Trophoblast cell (in vitro differentiated cells and primary cell): ENCODE results near the gene NRCAM.

Source experiments
- DNase-seq, 2 donors: peaks; one replicate each; pipeline ENCODE4 v3.0.0-alpha.2; 2016
- H2AFZ ChIP-seq: 2 replicates; pipeline ENCODE4 v1.6.1; 2013; ENCODE audit warnings: low read length, moderate library complexity, mild to moderate bottlenecking; ENCODE audit not compliant: insufficient read depth, poor library complexity
- H2AK5ac ChIP-seq: 2 replicates; pipeline ENCODE4 v1.6.1; 2013; ENCODE audit warnings: mild to moderate bottlenecking, low read length
- H2BK120ac ChIP-seq: 2 replicates; pipeline ENCODE4 v1.6.1; 2013; ENCODE audit warnings: low read length, mild to moderate bottlenecking, moderate library complexity; ENCODE audit not compliant: insufficient read depth, poor library complexity
- H2BK12ac ChIP-seq: 2 replicates; pipeline ENCODE4 v1.6.1; 2013; ENCODE audit warnings: mild to moderate bottlenecking, low read length, moderate library complexity
- H2BK5ac ChIP-seq: 2 replicates; pipeline ENCODE4 v1.6.1; 2013; ENCODE audit warnings: low read length, low read depth, moderate library complexity, mild to moderate bottlenecking; ENCODE audit not compliant: poor library complexity
- H3K14ac ChIP-seq: 2 replicates; pipeline ENCODE4 v1.6.1; 2013; ENCODE audit warnings: mild to moderate bottlenecking, low read length
- H3K18ac ChIP-seq: 2 replicates; pipeline ENCODE4 v1.6.1; 2013; ENCODE audit warnings: mild to moderate bottlenecking, low read length
- H3K23ac ChIP-seq: 2 replicates; pipeline ENCODE4 v1.6.1; 2013; ENCODE audit warnings: low read length
- H3K27ac ChIP-seq: 2 replicates; pipeline ENCODE4 v1.5.1; 2013; ENCODE audit warnings: low read depth, mild to moderate bottlenecking, inconsistent platforms, low read length, moderate library complexity
- H3K27me3 ChIP-seq: 2 replicates; pipeline ENCODE4 v1.6.1; 2013; ENCODE audit warnings: inconsistent platforms, mild to moderate bottlenecking, low read length, moderate library complexity; ENCODE audit not compliant: insufficient read depth
- H3K36me3 ChIP-seq, 2 experiments: 1 replicate in 1 of 2; 2 replicates in 1 of 2; pipeline ENCODE4 v1.6.1; 2013; ENCODE audit warnings: low read length in 2 of 2, mild to moderate bottlenecking in 2 of 2, moderate library complexity in 1 of 2; ENCODE audit not compliant: insufficient read depth in 2 of 2, control insufficient read depth in 1 of 2
- H3K4ac ChIP-seq: 2 replicates; pipeline ENCODE4 v1.6.1; 2013; ENCODE audit warnings: low read depth, mild to moderate bottlenecking, low read length, moderate library complexity
- H3K4me1 ChIP-seq, 2 experiments: 1 replicate in 1 of 2; 2 replicates in 1 of 2; pipeline ENCODE4 v1.6.1; 2013; ENCODE audit warnings: low read length in 2 of 2, mild to moderate bottlenecking in 2 of 2, moderate library complexity in 1 of 2; ENCODE audit not compliant: insufficient read depth in 2 of 2, control insufficient read depth in 1 of 2
- H3K4me2 ChIP-seq: 2 replicates; pipeline ENCODE4 v1.6.1; 2013; ENCODE audit warnings: inconsistent platforms, mild to moderate bottlenecking, low read length, moderate library complexity
- H3K4me3 ChIP-seq: 2 replicates; pipeline ENCODE4 v1.5.1; 2013; ENCODE audit warnings: mild to moderate bottlenecking, low read depth, low read length, inconsistent platforms
- H3K79me1 ChIP-seq: one replicate; pipeline ENCODE4 v1.6.1; 2013; ENCODE audit warnings: low read length
- H3K79me2 ChIP-seq: 2 replicates; pipeline ENCODE4 v1.6.1; 2013; ENCODE audit warnings: low read length, mild to moderate bottlenecking; ENCODE audit not compliant: control insufficient read depth, insufficient read depth, poor library complexity
- H3K9ac ChIP-seq: 2 replicates; pipeline ENCODE4 v1.6.1; 2013; ENCODE audit warnings: mild to moderate bottlenecking, low read length
- H3K9me3 ChIP-seq: 2 replicates; pipeline ENCODE4 v1.6.1; 2013; ENCODE audit warnings: low read depth, mild to moderate bottlenecking, control low read depth, inconsistent platforms, low read length; ENCODE audit not compliant: insufficient read depth
- H4K12ac ChIP-seq: 2 replicates; pipeline ENCODE4 v1.6.1; 2013; ENCODE audit warnings: low read depth, mild to moderate bottlenecking, low read length, moderate library complexity
- H4K8ac ChIP-seq: 2 replicates; pipeline ENCODE4 v1.6.1; 2013; ENCODE audit warnings: low read depth, mild to moderate bottlenecking, low read length, moderate library complexity
- H4K91ac ChIP-seq: one replicate; pipeline ENCODE4 v1.6.1; 2013; ENCODE audit warnings: low read depth, mild to moderate bottlenecking, low read length, moderate library complexity
- WGBS: extraction: QIAGEN DNeasy Blood & Tissue Kit; methylation state at CpG from one replicate; pipeline ENCODE4 v1.1.7; 2013; ENCODE audit warnings: missing lambda C conversion rate; ENCODE audit not compliant: insufficient read length, insufficient coverage; ENCODE audit errors: extremely low coverage; 5-methylcytosine and 5-hydroxymethylcytosine counted together

NRCAM gene

DNA sequence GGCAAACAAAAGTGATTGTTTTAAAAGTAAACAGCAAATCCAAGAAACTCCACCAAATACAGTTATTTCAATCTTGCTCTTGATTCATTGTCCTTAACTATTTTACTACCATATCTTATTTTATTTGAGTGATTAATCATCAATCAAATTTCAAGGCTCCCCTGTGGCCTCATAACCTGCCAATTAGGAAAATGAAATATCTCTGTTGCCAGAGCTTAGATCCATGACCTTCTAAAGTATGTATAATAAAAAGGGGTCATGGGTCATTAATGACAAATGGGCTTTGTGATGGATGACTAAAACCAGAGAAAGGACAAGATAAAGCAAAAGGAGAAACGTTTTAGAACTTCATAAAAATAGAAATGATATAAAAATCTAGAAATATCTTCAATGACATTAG is 28.5 kb downstream of the NRCAM start:
- Histone ChIP-seq H3K4me3 (no peak overlapping the region), H3K79me2 (no peaks in the 10 kb centered on the region), H2AFZ (no peak overlapping the region), H2AK5ac (no peak overlapping the region), H4K12ac (no peak overlapping the region), H3K36me3 (no peaks in the 10 kb centered on the region), H3K27me3 (no peaks in the 10 kb centered on the region), H3K23ac (no peak overlapping the region), H3K9ac (no peak overlapping the region), H4K8ac (no peak overlapping the region), H3K9me3 (no peaks in the 10 kb centered on the region), H2BK12ac (no peak overlapping the region), H2BK5ac (no peak overlapping the region), H3K27ac (no peak overlapping the region), H3K18ac (no peak overlapping the region), H3K79me1 (no peaks in the 10 kb centered on the region), H3K4me2 (no peak overlapping the region), H3K14ac (no peak overlapping the region), H3K4ac (no peak overlapping the region), H4K91ac (no peak overlapping the region), H2BK120ac (no peak overlapping the region), H3K4me1 (no peaks in the 10 kb centered on the region)
- DNase-seq = no peak
- WGBS = no CpG with 5 or more reads among the region's 1 CpG

DNA sequence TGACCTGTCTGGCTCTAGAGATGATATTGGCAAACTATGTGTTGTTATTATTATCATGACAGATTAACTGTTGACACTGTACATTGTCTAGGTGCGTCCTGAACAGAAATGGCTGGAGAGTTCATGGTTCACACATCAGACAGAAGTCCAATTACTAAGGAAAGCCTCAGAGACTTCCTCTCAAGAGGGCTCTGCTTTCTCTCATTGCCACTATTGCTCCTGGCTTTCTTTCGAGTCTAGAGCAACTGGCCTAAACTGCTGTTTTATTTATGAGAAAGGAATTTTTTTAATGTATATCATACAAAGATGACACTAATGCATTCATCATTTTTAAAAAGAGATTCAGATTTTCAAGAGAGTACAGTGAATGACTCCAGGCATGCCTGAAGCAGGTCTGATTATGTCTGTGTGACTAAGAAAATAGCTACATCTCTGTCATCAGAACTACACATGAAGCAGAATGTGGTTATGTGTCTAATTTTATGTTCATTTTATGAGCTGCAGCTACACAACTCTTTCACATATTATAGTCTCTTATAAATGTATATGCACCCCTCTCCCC is 30.4 kb downstream of the NRCAM start:
- no peak overlapping the region for H2AK5ac ChIP-seq
- no peak overlapping the region for H2BK12ac ChIP-seq
- no peaks in the 10 kb centered on the region for H3K79me2 ChIP-seq
- H3K4me3 ChIP-seq = no peak overlapping the region
- H3K4me2 ChIP-seq = no peak overlapping the region
- H4K12ac ChIP-seq = no peak overlapping the region
- no peaks in the 10 kb centered on the region for H3K36me3 ChIP-seq
- H3K27me3 ChIP-seq = no peaks in the 10 kb centered on the region
- H3K14ac ChIP-seq = no peak overlapping the region
- H2AFZ ChIP-seq = no peak overlapping the region
- H3K18ac ChIP-seq = no peak overlapping the region
- H3K27ac ChIP-seq = no peak overlapping the region
- H3K9me3 ChIP-seq = no peaks in the 10 kb centered on the region
- no peak for DNase-seq
- no peak overlapping the region for H3K4ac ChIP-seq
- no peak overlapping the region for H2BK5ac ChIP-seq
- H4K91ac ChIP-seq = no peak overlapping the region
- no peaks in the 10 kb centered on the region for H3K4me1 ChIP-seq
- no peak overlapping the region for H3K23ac ChIP-seq
- H4K8ac ChIP-seq = no peak overlapping the region
- H3K9ac ChIP-seq = no peak overlapping the region
- no peak overlapping the region for H2BK120ac ChIP-seq
- no CpG with 5 or more reads among the region's 2 CpGs for WGBS
- no peaks in the 10 kb centered on the region for H3K79me1 ChIP-seq

DNA sequence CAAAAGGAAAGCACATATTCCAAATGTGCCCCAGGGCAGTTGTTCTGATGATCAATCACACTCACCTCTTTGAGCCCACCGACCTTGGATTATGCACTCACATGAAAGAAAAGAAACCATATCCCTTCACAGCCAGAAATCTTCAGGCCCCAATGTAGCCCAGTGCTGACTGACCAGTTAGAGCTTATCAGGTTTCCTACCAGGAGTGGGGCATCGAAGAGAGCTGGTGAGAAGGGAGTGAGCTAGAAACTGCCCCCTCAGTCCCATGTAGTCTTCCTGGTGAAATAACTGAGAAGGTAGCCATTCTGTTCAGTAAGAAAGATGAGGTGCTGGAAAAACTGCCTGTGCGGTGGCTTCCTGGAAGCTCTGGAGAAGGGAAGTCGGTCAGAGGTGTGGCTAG is 32.2 kb downstream of the NRCAM start:
- no peak overlapping the region for H2AFZ ChIP-seq
- no peaks in the 10 kb centered on the region for H3K79me2 ChIP-seq
- no peak overlapping the region for H3K23ac ChIP-seq
- H2BK120ac ChIP-seq = no peak overlapping the region
- WGBS = no CpG with 5 or more reads among the region's 4 CpGs
- DNase-seq = no peak
- H2BK5ac ChIP-seq = no peak overlapping the region
- no peak overlapping the region for H3K9ac ChIP-seq
- H3K14ac ChIP-seq = no peak overlapping the region
- H3K4me2 ChIP-seq = no peak overlapping the region
- H2BK12ac ChIP-seq = no peak overlapping the region
- no peaks in the 10 kb centered on the region for H3K27me3 ChIP-seq
- H4K91ac ChIP-seq = no peak overlapping the region
- H3K36me3 ChIP-seq = no peaks in the 10 kb centered on the region
- H3K4me1 ChIP-seq = no peaks in the 10 kb centered on the region
- H4K8ac ChIP-seq = no peak overlapping the region
- H3K18ac ChIP-seq = no peak overlapping the region
- no peak overlapping the region for H3K27ac ChIP-seq
- H3K9me3 ChIP-seq = no peaks in the 10 kb centered on the region
- H4K12ac ChIP-seq = no peak overlapping the region
- no peak overlapping the region for H3K4me3 ChIP-seq
- no peaks in the 10 kb centered on the region for H3K79me1 ChIP-seq
- H2AK5ac ChIP-seq = no peak overlapping the region
- no peak overlapping the region for H3K4ac ChIP-seq

DNA sequence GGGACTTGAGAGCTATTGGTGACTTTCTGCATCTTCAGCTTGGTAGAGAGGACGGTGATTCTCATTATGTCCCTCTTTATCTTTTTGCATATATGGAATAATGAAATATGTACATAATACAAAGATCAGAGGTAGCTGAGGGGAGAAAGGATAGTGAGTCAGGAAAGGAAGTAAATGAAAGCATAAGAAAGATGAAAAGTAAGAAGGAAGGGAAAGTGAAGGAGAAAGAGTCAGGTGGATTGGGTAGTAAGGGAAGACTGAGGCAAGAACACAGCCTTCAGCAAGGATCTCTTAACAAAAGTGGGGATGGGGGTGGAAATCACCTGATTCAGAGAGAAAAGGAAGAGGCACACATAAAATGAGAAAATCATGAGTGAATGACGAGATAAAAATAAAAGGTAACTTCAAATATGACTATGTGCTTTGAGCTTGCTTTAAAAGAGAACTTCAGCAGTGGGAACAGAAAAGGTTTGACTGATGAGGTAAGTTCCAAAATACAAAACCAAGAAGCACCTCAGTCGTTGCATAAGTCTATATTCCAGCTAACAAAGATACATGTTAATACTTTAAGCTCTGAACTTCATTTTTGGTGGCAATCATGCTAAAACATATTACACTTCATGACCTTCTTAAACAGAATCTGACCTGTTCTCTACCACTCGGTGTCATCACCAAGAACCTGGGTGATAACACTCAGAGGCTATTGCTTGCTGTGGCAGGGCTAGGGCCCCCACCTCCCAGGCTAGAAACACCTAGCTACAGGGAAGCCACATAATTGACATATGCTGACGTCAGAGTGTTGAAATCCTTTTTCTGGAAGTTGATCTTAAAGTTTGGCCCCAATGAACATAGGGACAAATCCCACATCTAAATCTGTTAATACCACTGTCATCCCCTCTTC is 32.9 kb downstream of the NRCAM start:
- Histone ChIP-seq H3K23ac (no peak overlapping the region), H2BK12ac (no peak overlapping the region), H3K4me1 (no peaks in the 10 kb centered on the region), H3K27ac (no peak overlapping the region), H3K18ac (no peak overlapping the region), H2BK5ac (no peak overlapping the region), H4K91ac (no peak overlapping the region), H3K4me2 (no peak overlapping the region), H3K4me3 (no peak overlapping the region), H3K36me3 (no peaks in the 10 kb centered on the region), H2AFZ (no peak overlapping the region), H4K8ac (no peak overlapping the region), H3K79me1 (no peaks in the 10 kb centered on the region), H3K14ac (no peak overlapping the region), H3K27me3 (no peaks in the 10 kb centered on the region), H2BK120ac (no peak overlapping the region), H4K12ac (no peak overlapping the region), H3K4ac (no peak overlapping the region), H2AK5ac (no peak overlapping the region), H3K9ac (no peak overlapping the region), H3K9me3 (no peaks in the 10 kb centered on the region), H3K79me2 (no peaks in the 10 kb centered on the region)
- no peak for DNase-seq
- WGBS = no CpG with 5 or more reads among the region's 5 CpGs
